ENCODE measurements around the gene SLC27A2. TPM values are rescaled to one million over a fixed set of nuclear protein-coding genes. Genes with fewer than 3 reads are reported as not detected.

Gene SLC27A2
- total RNA-seq, 1 donor from 2014 or later, result 7.8 TPM

GRCh38 chr15:50233192-50233736 is 51.3 kb downstream of the SLC27A2 start:
- no peak for TF ChIP-seq CTCF (IDR thresholded peaks at IDR 0.05; ENCODE audit: insufficient read depth, low read length, poor library complexity, severe bottlenecking)
- Histone ChIP-seq H3K27me3 (ENCODE audit: control insufficient read depth, insufficient read depth, low read length) (no peaks in the 10 kb centered on the region), H3K4me3 (ENCODE audit: low read depth, low read length) (no peak overlapping the region), H3K36me3 (ENCODE audit: control insufficient read depth, insufficient read depth, low read length) (no peaks in the 10 kb centered on the region)
- DNase-seq (ENCODE audit: low read depth), result no peak

- no peaks in the 10 kb centered on the region for H3K27me3 ChIP-seq (ENCODE audit: control insufficient read depth, insufficient read depth, low read length)
- DNase-seq (ENCODE audit: low read depth), result no peak
- TF ChIP-seq CTCF (IDR thresholded peaks at IDR 0.05; ENCODE audit: insufficient read depth, low read length, poor library complexity, severe bottlenecking), result no peak
- H3K4me3 ChIP-seq (ENCODE audit: low read depth, low read length), result no peak overlapping the region
- H3K36me3 ChIP-seq (ENCODE audit: control insufficient read depth, insufficient read depth, low read length), result no peaks in the 10 kb centered on the region
These were observed 52.8 kb downstream of the SLC27A2 start for GRCh38 chr15:50234764-50235163.

GRCh38 chr15:50235794-50236193 is 53.8 kb downstream of the SLC27A2 start:
- no peak for TF ChIP-seq CTCF (IDR thresholded peaks at IDR 0.05; ENCODE audit: insufficient read depth, low read length, poor library complexity, severe bottlenecking)
- Histone ChIP-seq H3K27me3 (ENCODE audit: control insufficient read depth, insufficient read depth, low read length) (no peaks in the 10 kb centered on the region), H3K4me3 (ENCODE audit: low read depth, low read length) (no peak overlapping the region), H3K36me3 (ENCODE audit: control insufficient read depth, insufficient read depth, low read length) (no peaks in the 10 kb centered on the region)
- no peak for DNase-seq (ENCODE audit: low read depth)

GRCh38 chr15:50236433-50236832 is 54.4 kb downstream of the SLC27A2 start:
- no peak for DNase-seq (ENCODE audit: low read depth)
- no peaks in the 10 kb centered on the region for H3K36me3 ChIP-seq (ENCODE audit: control insufficient read depth, insufficient read depth, low read length)
- no peak overlapping the region for H3K4me3 ChIP-seq (ENCODE audit: low read depth, low read length)
- H3K27me3 ChIP-seq (ENCODE audit: control insufficient read depth, insufficient read depth, low read length), result no peaks in the 10 kb centered on the region
- TF ChIP-seq CTCF (IDR thresholded peaks at IDR 0.05; ENCODE audit: insufficient read depth, low read length, poor library complexity, severe bottlenecking), result no peak

GRCh38 chr15:50238255-50238654 is 56.3 kb downstream of the SLC27A2 start:
- Histone ChIP-seq H3K36me3 (ENCODE audit: control insufficient read depth, insufficient read depth, low read length) (no peaks in the 10 kb centered on the region), H3K27me3 (ENCODE audit: control insufficient read depth, insufficient read depth, low read length) (no peaks in the 10 kb centered on the region), H3K4me3 (ENCODE audit: low read depth, low read length) (no peak overlapping the region)
- TF ChIP-seq CTCF (IDR thresholded peaks at IDR 0.05; ENCODE audit: insufficient read depth, low read length, poor library complexity, severe bottlenecking), result no peak
- DNase-seq (ENCODE audit: low read depth), result no peak
